PC-9 (cell line): Measurements from ENCODE around the gene PTPRT. TPM values are rescaled to one million over a fixed set of nuclear protein-coding genes. Genes with fewer than 3 reads are reported as not detected.

ENCODE experiments used
- BruUV-seq: library from RNA; stranded (reverse); fragments of 400-500 nt; replicated peaks from 2 replicates; lab custom pipeline; 2021; lab: Mats Ljungman, UMichigan
- CTCF ChIA-PET: fragments of 300-600 bp; sonication (Branson Sonifier 250); formaldehyde crosslinking; loops from one replicate; lab custom pipeline; 2022; ENCODE audit warnings: antibody characterized with exemption; lab: Charles Lee
- POLR2A ChIA-PET: fragments of 300-600 bp; sonication (Branson Sonifier 250); formaldehyde crosslinking; loops from one replicate; lab custom pipeline; 2022; ENCODE audit warnings: antibody characterized with exemption; ENCODE audit not compliant: unreplicated experiment; lab: Charles Lee
- DNase-seq, 2 experiments: peaks; one replicate each; pipeline versions ENCODE4 v3.0.0 to v3.0.0-alpha.2; 2015 to 2022; ENCODE audit warnings: mixed read lengths in 1 of 2
- H2AFZ ChIP-seq: fragments of 200-600 bp; sonication (generic); 2 replicates; pipeline ENCODE4 v1.8.1; 2017; ENCODE audit warnings: antibody characterized with exemption
- H3F3A ChIP-seq: fragments of 200-600 bp; sonication (generic); 2 replicates; pipeline ENCODE4 v1.8.1; 2017; ENCODE audit warnings: antibody characterized with exemption, mild to moderate bottlenecking, low read depth; ENCODE audit not compliant: insufficient read depth
- H3K27ac ChIP-seq: fragments of 200-600 bp; sonication (generic); 2 replicates; pipeline ENCODE4 v1.6.1; 2016; ENCODE audit warnings: mixed run types
- H3K27me3 ChIP-seq: fragments of 200-600 bp; sonication (generic); 2 replicates; pipeline ENCODE4 v1.6.1; 2016; ENCODE audit warnings: low read depth, mixed run types; ENCODE audit not compliant: insufficient read depth
- H3K36me3 ChIP-seq: fragments of 200-600 bp; sonication (generic); 2 replicates; pipeline ENCODE4 v1.6.1; 2016; ENCODE audit warnings: low read depth, mixed run types
- H3K4me1 ChIP-seq: fragments of 200-600 bp; sonication (generic); replicated peaks from 2 replicates; pipeline ENCODE4 v1.6.1; 2016; ENCODE audit warnings: mixed run types; ENCODE audit not compliant: insufficient read depth
- H3K4me2 ChIP-seq: fragments of 200-600 bp; sonication (generic); 2 replicates; pipeline ENCODE4 v1.6.1; 2017; ENCODE audit warnings: mixed run types
- H3K4me3 ChIP-seq: fragments of 200-600 bp; sonication (generic); 2 replicates; pipeline ENCODE4 v1.6.1; 2016; ENCODE audit warnings: mixed run types
- H3K79me2 ChIP-seq: fragments of 200-600 bp; sonication (generic); 2 replicates; pipeline ENCODE4 v1.6.1; 2017; ENCODE audit warnings: low read depth, mixed run types
- H3K9me2 ChIP-seq: fragments of 200-600 bp; sonication (generic); 2 replicates; pipeline ENCODE4 v1.8.1; 2017; ENCODE audit warnings: mild to moderate bottlenecking; ENCODE audit not compliant: insufficient read depth
- H3K9me3 ChIP-seq: fragments of 200-600 bp; sonication (generic); 2 replicates; pipeline ENCODE4 v1.8.1; 2016; ENCODE audit warnings: low read depth; ENCODE audit not compliant: insufficient read depth
- H4K20me1 ChIP-seq: fragments of 200-600 bp; sonication (generic); 2 replicates; pipeline ENCODE4 v1.8.1; 2017; ENCODE audit not compliant: insufficient read depth
- CTCF ChIP-seq: fragments of 200-600 bp; sonication (generic); conservative IDR thresholded peaks from 2 replicates; pipeline ENCODE4 v1.6.1; 2017; ENCODE audit warnings: mixed run types, antibody characterized with exemption, mild to moderate bottlenecking, moderate library complexity
- EZH2 ChIP-seq: fragments of 200-600 bp; sonication (generic); IDR thresholded peaks from 2 replicates; pipeline ENCODE4 v1.8.0; 2017; ENCODE audit warnings: antibody characterized with exemption, low read depth
- intact Hi-C: fragments of 100-400 bp; cut with micrococcal nuclease; formaldehyde crosslinking; loops from one replicate; pipeline ENCODE4 v1.10.0; 2022; ENCODE audit not compliant: unreplicated experiment
- total RNA-seq: library from RNA; stranded (reverse); gene quantifications from 2 replicates; pipeline ENCODE4 v1.2.3, GENCODE V29; 2021

PTPRT gene
- total RNA-seq, 1 experiment from 2014 or later, result not detected

- TF ChIP-seq EZH2 (no peak), CTCF (no peak)
- Histone ChIP-seq H3K4me2 (no peak overlapping the region), H3K9me3 (no peaks in the 10 kb centered on the region), H2AFZ (no peak overlapping the region), H3F3A (no peaks in the 10 kb centered on the region), H3K9me2 (no peaks in the 10 kb centered on the region), H3K4me1 (no peaks in the 10 kb centered on the region), H4K20me1 (no peaks in the 10 kb centered on the region), H3K4me3 (no peak overlapping the region), H3K79me2 (no peaks in the 10 kb centered on the region), H3K36me3 (no peaks in the 10 kb centered on the region), H3K27ac (no peak overlapping the region), H3K27me3 (peaks cover 61% of the 10 kb centered on the region)
- CTCF ChIA-PET, result no interaction called here
- intact Hi-C loops, result no loop called here
- DNase-seq, result no peak
- POLR2A ChIA-PET, result no interaction called here
- no TSS peak for BruUV-seq
Measured at GRCh38 chr20:43220612-43221011, 30.9 kb upstream of the PTPRT start.

DNA sequence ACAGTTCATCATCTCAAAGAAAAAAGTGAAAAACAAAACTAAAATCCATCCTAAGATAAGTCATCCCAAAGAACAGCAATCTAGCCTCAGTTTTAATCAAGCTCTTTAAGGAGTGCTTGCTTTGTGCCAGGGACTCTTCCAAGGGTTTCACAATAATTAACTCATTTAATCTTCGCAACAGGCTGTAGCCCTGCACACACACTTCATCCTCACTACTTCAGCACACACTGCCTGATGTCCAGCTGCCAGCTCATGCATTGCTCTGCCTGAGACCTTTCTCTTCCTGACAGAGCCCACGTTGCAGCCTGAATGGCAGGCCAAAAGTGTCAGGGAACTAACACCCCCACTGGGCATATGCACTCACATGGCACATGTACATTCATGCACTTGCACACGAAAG lies 21.2 kb upstream of the PTPRT start:
- Histone ChIP-seq H3K4me1 (no peaks in the 10 kb centered on the region), H4K20me1 (no peaks in the 10 kb centered on the region), H3K4me3 (no peak overlapping the region), H3F3A (no peaks in the 10 kb centered on the region), H2AFZ (no peak overlapping the region), H3K27me3 (peaks cover 38% of the 10 kb centered on the region), H3K9me3 (no peaks in the 10 kb centered on the region), H3K27ac (no peak overlapping the region), H3K36me3 (no peaks in the 10 kb centered on the region), H3K9me2 (no peaks in the 10 kb centered on the region), H3K4me2 (no peak overlapping the region), H3K79me2 (no peaks in the 10 kb centered on the region)
- POLR2A ChIA-PET, result no interaction called here
- intact Hi-C loops, result no loop called here
- CTCF ChIA-PET, result no interaction called here
- no peak for DNase-seq
- no TSS peak for BruUV-seq
- TF ChIP-seq EZH2 (no peak), CTCF (no peak)

GRCh38 chr20:43209831-43210230 lies 20.1 kb upstream of the PTPRT start:
- H3F3A ChIP-seq, result no peaks in the 10 kb centered on the region
- peaks cover 28% of the 10 kb centered on the region; the same call in 1 of the 2 replicates for H3K27me3 ChIP-seq
- no peak overlapping the region for H2AFZ ChIP-seq
- H3K9me3 ChIP-seq, result no peaks in the 10 kb centered on the region
- H3K4me1 ChIP-seq, result no peaks in the 10 kb centered on the region
- H3K4me2 ChIP-seq, result no peak overlapping the region
- H3K79me2 ChIP-seq, result no peaks in the 10 kb centered on the region
- intact Hi-C loops, result no loop called here
- H3K9me2 ChIP-seq, result no peaks in the 10 kb centered on the region
- no peaks in the 10 kb centered on the region for H3K36me3 ChIP-seq
- no TSS peak for BruUV-seq
- TF ChIP-seq CTCF (no peak), EZH2 (no peak)
- POLR2A ChIA-PET, result no interaction called here
- no peak for DNase-seq
- no peak overlapping the region for H3K27ac ChIP-seq
- H3K4me3 ChIP-seq, result no peak overlapping the region
- CTCF ChIA-PET, result no interaction called here
- H4K20me1 ChIP-seq, result no peaks in the 10 kb centered on the region
